HG03457 (cell line): Measurements from ENCODE around the gene SH3RF1.
A peak's percentile ranks its signal among the peaks of the same experiment; 100 is the strongest.
"Not testable (repeated sequence)": the region's sequence is repeated elsewhere in the genome, so short reads cannot be mapped to it uniquely, and the experiment has no call there.

Source experiments
- ATAC-seq: cut with Tn5 transposase; IDR thresholded peaks from one replicate; pipeline ENCODE4 v1.9.1; 2021; ENCODE audit warnings: moderate number of reproducible peaks; ENCODE audit not compliant: unreplicated experiment

SH3RF1 gene

GRCh38 chr4:169277838-169278237 is 7.1 kb upstream of the SH3RF1 start:
- ATAC-seq, result not testable (repeated sequence)

- no peak for ATAC-seq
These were observed 4.4 kb upstream of the SH3RF1 start for GRCh38 chr4:169275180-169275579.

- ATAC-seq, result no peak
These were observed 3.3 kb upstream of the SH3RF1 start for GRCh38 chr4:169274033-169274432.

- ATAC-seq, result no peak
These were observed 1.6 kb upstream of the SH3RF1 start for GRCh38 chr4:169272265-169272886.

GRCh38 chr4:169271692-169272007 is 894 bp upstream of the SH3RF1 start:
- ATAC-seq, result no peak

GRCh38 chr4:169269916-169270809 is 593 bp downstream of the SH3RF1 start:
- ATAC-seq, result peak; percentile 35

GRCh38 chr4:169268951-169269760 is 1.6 kb downstream of the SH3RF1 start:
- no peak for ATAC-seq

- ATAC-seq, result no peak
These were observed 3.7 kb downstream of the SH3RF1 start for GRCh38 chr4:169267070-169267469.

GRCh38 chr4:169266661-169267060 is 4.1 kb downstream of the SH3RF1 start:
- no peak for ATAC-seq

- no peak for ATAC-seq
These were observed 4.7 kb downstream of the SH3RF1 start for GRCh38 chr4:169266081-169266480.

GRCh38 chr4:169263791-169264392 is 6.9 kb downstream of the SH3RF1 start:
- no peak for ATAC-seq

- ATAC-seq, result no peak
These were observed 10.4 kb downstream of the SH3RF1 start for GRCh38 chr4:169260217-169260866.

- ATAC-seq, result no peak
These were observed 11.5 kb downstream of the SH3RF1 start for GRCh38 chr4:169259271-169259670.

GRCh38 chr4:169258141-169258540 is 12.6 kb downstream of the SH3RF1 start:
- ATAC-seq, result no peak

GRCh38 chr4:169256856-169257761 is 13.6 kb downstream of the SH3RF1 start:
- no peak for ATAC-seq

- no peak for ATAC-seq
These were observed 14.6 kb downstream of the SH3RF1 start for GRCh38 chr4:169256101-169256612.

- no peak for ATAC-seq
These were observed 16.2 kb downstream of the SH3RF1 start for GRCh38 chr4:169254546-169254983.

- no peak for ATAC-seq
These were observed 16.9 kb downstream of the SH3RF1 start for GRCh38 chr4:169253904-169254303.

- no peak for ATAC-seq
These were observed 17.6 kb downstream of the SH3RF1 start for GRCh38 chr4:169253113-169253671.
